SK-N-SH treated with all-trans-retinoic acid at 6 μM for 48 hours (cell line): Measurements from ENCODE around the gene KCNK1.

Source experiments
- ATAC-seq: fragments of 200-7000 bp; cut with Tn5 transposase; 3 replicates; pipeline ENCODE4 v1.9.1; 2020; ENCODE audit warnings: mild to moderate bottlenecking, moderate library complexity
- ARNTL ChIP-seq: fragments of 450-650 bp; formaldehyde crosslinking; IDR thresholded peaks from 2 replicates; pipeline ENCODE4 v1.5.0; 2020; ENCODE audit warnings: low read depth, mild to moderate bottlenecking, moderate library complexity, borderline replicate concordance
- BACH2 ChIP-seq: fragments of 250-450 bp; sonication (Bioruptor Pico); IDR thresholded peaks from 2 replicates; pipeline ENCODE4 v1.9.0; 2021; ENCODE audit warnings: mild to moderate bottlenecking, borderline replicate concordance
- CSDC2 ChIP-seq: fragments of 250-450 bp; sonication (Bioruptor Pico); IDR thresholded peaks from 2 replicates; pipeline ENCODE4 v1.5.0; 2020; ENCODE audit warnings: mild to moderate bottlenecking, moderate library complexity
- ESRRG ChIP-seq: fragments of 250-450 bp; sonication (Bioruptor Pico); IDR thresholded peaks from 2 replicates; pipeline ENCODE4 v1.6.1; 2021; ENCODE audit warnings: mild to moderate bottlenecking
- GLIS3 ChIP-seq: fragments of 250-450 bp; sonication (Bioruptor Pico); IDR thresholded peaks from 2 replicates; pipeline ENCODE4 v1.5.0; 2020; ENCODE audit warnings: mild to moderate bottlenecking, moderate library complexity
- ISL1 ChIP-seq: fragments of 250-450 bp; sonication (Bioruptor Pico); IDR thresholded peaks from 2 replicates; pipeline ENCODE4 v2.1.2; 2022; ENCODE audit warnings: mild to moderate bottlenecking, moderate library complexity
- OSR1 ChIP-seq: fragments of 250-450 bp; sonication (Bioruptor Pico); IDR thresholded peaks from 2 replicates; pipeline ENCODE4 v1.8.0; 2022; ENCODE audit warnings: moderate library complexity, mild to moderate bottlenecking, inconsistent platforms
- PPARA ChIP-seq: fragments of 250-450 bp; sonication (Bioruptor Pico); IDR thresholded peaks from 2 replicates; pipeline ENCODE4 v1.5.0; 2020; ENCODE audit warnings: mild to moderate bottlenecking, borderline replicate concordance
- RARB ChIP-seq: fragments of 250-450 bp; sonication (Bioruptor Pico); IDR thresholded peaks from 2 replicates; pipeline ENCODE4 v1.8.0; 2021; ENCODE audit warnings: mild to moderate bottlenecking, moderate library complexity
- TCF4 ChIP-seq: fragments of 250-450 bp; sonication (Bioruptor Pico); IDR thresholded peaks from 2 replicates; pipeline ENCODE4 v1.8.0; 2021; ENCODE audit warnings: mild to moderate bottlenecking, moderate library complexity, borderline replicate concordance
- TOX ChIP-seq: fragments of 250-450 bp; sonication (Bioruptor Pico); IDR thresholded peaks from 2 replicates; pipeline ENCODE4 v1.8.0; 2021; ENCODE audit warnings: mild to moderate bottlenecking, moderate library complexity, borderline replicate concordance
- ZC3H10 ChIP-seq: fragments of 250-450 bp; sonication (Bioruptor Pico); IDR thresholded peaks from 2 replicates; pipeline ENCODE4 v1.5.1; 2021; ENCODE audit warnings: mild to moderate bottlenecking, moderate library complexity
- ZFP3 ChIP-seq: fragments of 250-450 bp; sonication (Bioruptor Pico); IDR thresholded peaks from 2 replicates; pipeline ENCODE4 v1.5.0; 2020; ENCODE audit warnings: mild to moderate bottlenecking, moderate library complexity
- ZFP30 ChIP-seq: fragments of 450-650 bp; formaldehyde crosslinking; IDR thresholded peaks from 2 replicates; pipeline ENCODE4 v1.5.0; 2022; ENCODE audit warnings: mild to moderate bottlenecking, moderate library complexity
- ZNF70 ChIP-seq: fragments of 450-650 bp; formaldehyde crosslinking; IDR thresholded peaks from 2 replicates; pipeline ENCODE4 v1.5.0; 2020; ENCODE audit warnings: mild to moderate bottlenecking, moderate library complexity
- ZNF8 ChIP-seq: fragments of 450-650 bp; formaldehyde crosslinking; IDR thresholded peaks from 2 replicates; pipeline ENCODE4 v1.5.0; 2020; ENCODE audit warnings: mild to moderate bottlenecking, moderate library complexity
- TF ChIP-seq, protein P1 (sequence below): fragments of 250-450 bp; sonication (Bioruptor Pico); IDR thresholded peaks from 2 replicates; pipeline ENCODE4 v1.5.0; 2020; ENCODE audit warnings: mild to moderate bottlenecking, moderate library complexity
- TF ChIP-seq, protein P2 (sequence below): fragments of 250-450 bp; sonication (Bioruptor Pico); IDR thresholded peaks from 2 replicates; pipeline ENCODE4 v1.8.0; 2020; ENCODE audit warnings: mild to moderate bottlenecking, moderate library complexity, borderline replicate concordance
- TF ChIP-seq, protein P3 (sequence below): fragments of 250-450 bp; sonication (Bioruptor Pico); IDR thresholded peaks from 2 replicates; pipeline ENCODE4 v1.8.0; 2021; ENCODE audit warnings: low read depth, mild to moderate bottlenecking, moderate library complexity, borderline replicate concordance
- TF ChIP-seq, protein P4 (sequence below): fragments of 250-450 bp; sonication (Bioruptor Pico); IDR thresholded peaks from 2 replicates; pipeline ENCODE4 v1.5.1; 2021; ENCODE audit warnings: mild to moderate bottlenecking, moderate library complexity

The KCNK1 gene

DNA sequence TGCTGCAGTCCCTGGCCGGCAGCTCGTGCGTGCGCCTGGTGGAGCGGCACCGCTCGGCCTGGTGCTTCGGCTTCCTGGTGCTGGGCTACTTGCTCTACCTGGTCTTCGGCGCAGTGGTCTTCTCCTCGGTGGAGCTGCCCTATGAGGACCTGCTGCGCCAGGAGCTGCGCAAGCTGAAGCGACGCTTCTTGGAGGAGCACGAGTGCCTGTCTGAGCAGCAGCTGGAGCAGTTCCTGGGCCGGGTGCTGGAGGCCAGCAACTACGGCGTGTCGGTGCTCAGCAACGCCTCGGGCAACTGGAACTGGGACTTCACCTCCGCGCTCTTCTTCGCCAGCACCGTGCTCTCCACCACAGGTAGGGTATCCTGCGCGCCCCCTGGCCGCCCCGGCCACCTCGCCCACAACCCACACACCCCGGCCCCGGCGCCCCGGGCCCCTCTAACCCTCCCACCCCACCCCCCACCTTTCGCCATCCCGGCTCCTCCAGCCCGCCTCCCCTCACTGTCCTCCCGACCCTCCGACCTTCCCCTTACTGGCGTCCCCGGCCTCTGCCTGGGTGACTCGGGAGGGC lies 352 bp downstream of the KCNK1 start:
- peak; percentile 75 for ATAC-seq

DNA sequence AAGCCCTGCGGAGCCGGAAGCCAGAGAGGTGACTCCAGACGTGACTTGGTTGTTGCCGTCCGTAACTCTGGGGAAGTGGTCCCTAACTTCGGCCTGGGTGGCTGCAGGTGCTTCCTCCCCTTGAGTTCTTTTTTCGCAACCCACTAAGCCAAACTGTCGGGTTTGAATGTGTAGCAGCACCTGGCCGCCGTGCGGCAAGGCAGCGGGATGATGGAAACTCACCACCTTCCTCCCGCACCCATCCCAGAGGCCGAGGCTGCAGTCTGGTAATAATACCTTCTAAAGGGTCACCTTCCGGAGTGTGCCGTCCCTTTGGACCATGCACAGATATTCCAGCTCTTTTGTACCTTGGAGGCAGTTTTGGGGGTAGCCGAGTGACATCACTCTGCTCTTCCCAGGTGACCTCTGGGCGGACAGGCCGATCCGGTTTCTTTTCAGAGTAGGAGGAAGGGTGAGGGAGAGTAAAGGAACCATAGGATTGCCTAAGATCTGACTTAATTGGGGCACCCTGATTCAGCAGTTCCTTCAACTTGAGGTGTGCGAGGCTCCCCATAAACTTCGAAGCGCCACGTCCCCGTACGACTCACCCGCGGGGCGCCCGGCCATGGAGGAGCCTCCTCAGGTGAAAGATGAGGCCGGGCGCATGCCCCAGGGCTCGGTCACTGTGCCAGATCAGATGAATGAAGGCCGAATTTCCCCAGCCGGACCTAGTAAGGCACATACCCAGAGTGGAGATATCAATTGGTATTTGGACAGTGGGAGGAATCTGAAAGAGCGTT lies 1.0 kb downstream of the KCNK1 start:
- no peak for TF ChIP-seq ZNF70 (CRISPR knock-in tag)
- TF ChIP-seq, protein P1, sequence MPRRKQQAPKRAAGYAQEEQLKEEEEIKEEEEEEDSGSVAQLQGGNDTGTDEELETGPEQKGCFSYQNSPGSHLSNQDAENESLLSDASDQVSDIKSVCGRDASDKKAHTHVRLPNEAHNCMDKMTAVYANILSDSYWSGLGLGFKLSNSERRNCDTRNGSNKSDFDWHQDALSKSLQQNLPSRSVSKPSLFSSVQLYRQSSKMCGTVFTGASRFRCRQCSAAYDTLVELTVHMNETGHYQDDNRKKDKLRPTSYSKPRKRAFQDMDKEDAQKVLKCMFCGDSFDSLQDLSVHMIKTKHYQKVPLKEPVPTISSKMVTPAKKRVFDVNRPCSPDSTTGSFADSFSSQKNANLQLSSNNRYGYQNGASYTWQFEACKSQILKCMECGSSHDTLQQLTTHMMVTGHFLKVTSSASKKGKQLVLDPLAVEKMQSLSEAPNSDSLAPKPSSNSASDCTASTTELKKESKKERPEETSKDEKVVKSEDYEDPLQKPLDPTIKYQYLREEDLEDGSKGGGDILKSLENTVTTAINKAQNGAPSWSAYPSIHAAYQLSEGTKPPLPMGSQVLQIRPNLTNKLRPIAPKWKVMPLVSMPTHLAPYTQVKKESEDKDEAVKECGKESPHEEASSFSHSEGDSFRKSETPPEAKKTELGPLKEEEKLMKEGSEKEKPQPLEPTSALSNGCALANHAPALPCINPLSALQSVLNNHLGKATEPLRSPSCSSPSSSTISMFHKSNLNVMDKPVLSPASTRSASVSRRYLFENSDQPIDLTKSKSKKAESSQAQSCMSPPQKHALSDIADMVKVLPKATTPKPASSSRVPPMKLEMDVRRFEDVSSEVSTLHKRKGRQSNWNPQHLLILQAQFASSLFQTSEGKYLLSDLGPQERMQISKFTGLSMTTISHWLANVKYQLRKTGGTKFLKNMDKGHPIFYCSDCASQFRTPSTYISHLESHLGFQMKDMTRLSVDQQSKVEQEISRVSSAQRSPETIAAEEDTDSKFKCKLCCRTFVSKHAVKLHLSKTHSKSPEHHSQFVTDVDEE, result no peak
- TF ChIP-seq BACH2 (CRISPR knock-in tag), result no peak
- TF ChIP-seq ZC3H10, result no peak
- no peak for TF ChIP-seq ZNF8 (CRISPR knock-in tag)
- no peak for TF ChIP-seq ARNTL (CRISPR knock-in tag)
- TF ChIP-seq TOX (CRISPR knock-in tag), result no peak
- TF ChIP-seq, protein P2, sequence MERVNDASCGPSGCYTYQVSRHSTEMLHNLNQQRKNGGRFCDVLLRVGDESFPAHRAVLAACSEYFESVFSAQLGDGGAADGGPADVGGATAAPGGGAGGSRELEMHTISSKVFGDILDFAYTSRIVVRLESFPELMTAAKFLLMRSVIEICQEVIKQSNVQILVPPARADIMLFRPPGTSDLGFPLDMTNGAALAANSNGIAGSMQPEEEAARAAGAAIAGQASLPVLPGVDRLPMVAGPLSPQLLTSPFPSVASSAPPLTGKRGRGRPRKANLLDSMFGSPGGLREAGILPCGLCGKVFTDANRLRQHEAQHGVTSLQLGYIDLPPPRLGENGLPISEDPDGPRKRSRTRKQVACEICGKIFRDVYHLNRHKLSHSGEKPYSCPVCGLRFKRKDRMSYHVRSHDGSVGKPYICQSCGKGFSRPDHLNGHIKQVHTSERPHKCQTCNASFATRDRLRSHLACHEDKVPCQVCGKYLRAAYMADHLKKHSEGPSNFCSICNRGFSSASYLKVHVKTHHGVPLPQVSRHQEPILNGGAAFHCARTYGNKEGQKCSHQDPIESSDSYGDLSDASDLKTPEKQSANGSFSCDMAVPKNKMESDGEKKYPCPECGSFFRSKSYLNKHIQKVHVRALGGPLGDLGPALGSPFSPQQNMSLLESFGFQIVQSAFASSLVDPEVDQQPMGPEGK (CRISPR knock-in tag), result no peak
- TF ChIP-seq, protein P3, sequence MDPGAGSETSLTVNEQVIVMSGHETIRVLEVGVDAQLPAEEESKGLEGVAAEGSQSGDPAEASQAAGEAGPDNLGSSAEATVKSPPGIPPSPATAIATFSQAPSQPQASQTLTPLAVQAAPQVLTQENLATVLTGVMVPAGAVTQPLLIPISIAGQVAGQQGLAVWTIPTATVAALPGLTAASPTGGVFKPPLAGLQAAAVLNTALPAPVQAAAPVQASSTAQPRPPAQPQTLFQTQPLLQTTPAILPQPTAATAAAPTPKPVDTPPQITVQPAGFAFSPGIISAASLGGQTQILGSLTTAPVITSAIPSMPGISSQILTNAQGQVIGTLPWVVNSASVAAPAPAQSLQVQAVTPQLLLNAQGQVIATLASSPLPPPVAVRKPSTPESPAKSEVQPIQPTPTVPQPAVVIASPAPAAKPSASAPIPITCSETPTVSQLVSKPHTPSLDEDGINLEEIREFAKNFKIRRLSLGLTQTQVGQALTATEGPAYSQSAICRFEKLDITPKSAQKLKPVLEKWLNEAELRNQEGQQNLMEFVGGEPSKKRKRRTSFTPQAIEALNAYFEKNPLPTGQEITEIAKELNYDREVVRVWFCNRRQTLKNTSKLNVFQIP, result no peak
- TF ChIP-seq OSR1 (CRISPR knock-in tag), result no peak
- TF ChIP-seq, protein P4, sequence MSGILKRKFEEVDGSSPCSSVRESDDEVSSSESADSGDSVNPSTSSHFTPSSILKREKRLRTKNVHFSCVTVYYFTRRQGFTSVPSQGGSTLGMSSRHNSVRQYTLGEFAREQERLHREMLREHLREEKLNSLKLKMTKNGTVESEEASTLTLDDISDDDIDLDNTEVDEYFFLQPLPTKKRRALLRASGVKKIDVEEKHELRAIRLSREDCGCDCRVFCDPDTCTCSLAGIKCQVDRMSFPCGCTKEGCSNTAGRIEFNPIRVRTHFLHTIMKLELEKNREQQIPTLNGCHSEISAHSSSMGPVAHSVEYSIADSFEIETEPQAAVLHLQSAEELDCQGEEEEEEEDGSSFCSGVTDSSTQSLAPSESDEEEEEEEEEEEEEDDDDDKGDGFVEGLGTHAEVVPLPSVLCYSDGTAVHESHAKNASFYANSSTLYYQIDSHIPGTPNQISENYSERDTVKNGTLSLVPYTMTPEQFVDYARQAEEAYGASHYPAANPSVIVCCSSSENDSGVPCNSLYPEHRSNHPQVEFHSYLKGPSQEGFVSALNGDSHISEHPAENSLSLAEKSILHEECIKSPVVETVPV (CRISPR knock-in tag), result no peak
- TF ChIP-seq GLIS3 (CRISPR knock-in tag), result no peak
- no peak for TF ChIP-seq ZFP3 (CRISPR knock-in tag)

More for the DNA sequence above, 352 bp downstream of the KCNK1 start:
- no peak for TF ChIP-seq ESRRG (CRISPR knock-in tag)
- TF ChIP-seq, protein P1, result 0 out of 2 replicates have a peak, but pooled peaks have one; percentile 23

DNA sequence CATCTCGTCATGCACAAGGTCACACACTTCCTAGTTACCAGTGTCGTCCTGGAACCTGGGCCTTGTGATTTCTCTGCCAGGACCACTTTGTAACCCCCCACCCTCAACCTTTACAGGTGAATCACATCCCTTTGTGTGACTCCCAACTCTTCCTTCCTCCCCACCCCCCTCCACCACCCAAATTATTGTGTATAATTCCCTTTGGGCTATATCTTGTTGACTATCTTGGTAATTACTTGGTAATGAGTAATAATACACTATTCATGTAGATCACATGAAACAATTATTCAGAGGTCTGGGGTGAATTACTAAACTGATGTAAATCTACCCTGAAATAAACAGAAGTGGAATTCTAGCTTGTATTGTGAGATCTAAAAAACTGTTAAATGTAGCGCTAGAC lies 1.7 kb downstream of the KCNK1 start:
- no peak for ATAC-seq
- TF ChIP-seq TCF4 (CRISPR knock-in tag), result no peak
- no peak for TF ChIP-seq PPARA (CRISPR knock-in tag)
- TF ChIP-seq CSDC2, result no peak
- no peak for TF ChIP-seq ZFP30 (CRISPR knock-in tag)
- no peak for TF ChIP-seq OSR1 (CRISPR knock-in tag)
- TF ChIP-seq, protein P2 (CRISPR knock-in tag), result no peak
- no peak for TF ChIP-seq RARB (CRISPR knock-in tag)
- no peak for TF ChIP-seq ISL1 (CRISPR knock-in tag)
- TF ChIP-seq ZNF8 (CRISPR knock-in tag), result no peak
- TF ChIP-seq GLIS3 (CRISPR knock-in tag), result no peak
- no peak for TF ChIP-seq ESRRG (CRISPR knock-in tag)
- no peak for TF ChIP-seq ARNTL (CRISPR knock-in tag)
- TF ChIP-seq, protein P3, result no peak
- TF ChIP-seq BACH2 (CRISPR knock-in tag), result no peak

More for the DNA sequence above, 1.0 kb downstream of the KCNK1 start:
- peak; percentile 7; the same call in 2 of the 3 replicates for ATAC-seq
